ENCODE results near the gene SYDE2.
A peak's percentile ranks its signal among the peaks of the same experiment; 100 is the strongest.
"Not testable (repeated sequence)": the region's sequence is repeated elsewhere in the genome, so short reads cannot be mapped to it uniquely, and the experiment has no call there.

SYDE2 gene

GRCh38 chr1:85208488-85208887 lies 7.7 kb upstream of the SYDE2 start:
- DNase-seq (ENCODE audit: low spot score): no peak

GRCh38 chr1:85203573-85204171 lies 2.9 kb upstream of the SYDE2 start:
- DNase-seq (ENCODE audit: low spot score): no peak

DNA sequence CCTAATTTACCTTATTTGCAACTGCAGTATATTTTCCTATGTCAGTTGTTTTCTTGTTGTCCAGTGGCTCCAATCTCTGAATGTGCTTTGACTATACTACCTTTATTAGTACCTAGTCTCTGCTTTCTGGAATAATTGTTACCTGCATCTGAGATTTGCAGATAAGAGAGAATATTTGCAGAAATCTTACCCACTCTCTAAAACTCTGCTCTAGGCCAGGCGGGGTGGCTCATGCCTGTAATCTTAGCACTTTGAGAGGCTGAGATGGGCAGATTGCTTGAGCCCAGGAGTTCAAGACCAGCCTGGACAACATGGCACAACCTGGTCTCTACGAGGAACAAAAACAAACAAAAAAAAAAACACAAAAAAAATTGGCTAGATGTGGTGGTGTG lies 2.0 kb upstream of the SYDE2 start:
- peak; percentile 6 for DNase-seq (ENCODE audit: low spot score)

- DNase-seq (ENCODE audit: low spot score): no peak
Measured at GRCh38 chr1:85202092-85202863, 1.5 kb upstream of the SYDE2 start.

GRCh38 chr1:85201340-85202091 lies 700 bp upstream of the SYDE2 start:
- DNase-seq (ENCODE audit: low spot score): peak; percentile 80

DNA sequence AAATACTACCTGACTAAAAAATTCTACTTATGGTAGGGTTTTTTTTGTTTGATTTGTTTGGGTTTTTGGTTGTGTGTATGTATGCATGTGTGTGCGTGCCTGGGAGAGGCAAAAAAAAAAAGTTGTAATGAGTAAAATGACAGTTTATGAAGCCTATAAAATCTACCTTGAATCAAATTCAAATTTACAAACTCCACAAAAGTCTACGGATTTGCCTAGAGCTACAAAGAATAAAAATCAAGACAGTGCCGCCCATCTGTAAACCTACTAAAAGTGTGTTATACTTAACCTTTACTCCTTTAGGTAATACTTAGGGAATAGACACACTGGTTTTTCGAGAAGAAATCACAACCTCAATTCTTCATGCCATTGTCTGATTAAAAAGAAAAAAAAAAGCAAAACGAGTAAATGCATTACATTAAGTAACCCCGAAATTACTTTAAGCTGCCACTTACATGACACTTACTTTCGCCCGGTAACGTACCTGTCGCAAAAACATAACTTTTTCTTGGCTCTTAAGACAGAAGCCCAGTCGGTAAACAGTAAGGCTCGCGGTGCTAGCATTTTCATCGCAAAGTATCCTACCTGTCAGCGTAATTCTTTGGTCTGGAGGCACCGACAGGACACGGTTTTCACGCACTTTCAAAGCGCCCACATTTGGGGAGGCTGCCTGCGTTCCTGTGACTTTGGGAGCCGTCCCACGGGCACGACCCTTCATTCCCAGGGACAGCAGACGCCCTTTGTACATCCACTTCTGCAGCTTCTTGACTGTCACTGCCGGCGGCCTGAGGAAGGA lies 951 bp downstream of the SYDE2 start:
- DNase-seq (ENCODE audit: low spot score): peak; percentile 64

- DNase-seq (ENCODE audit: low spot score): peak; percentile 11
Measured at GRCh38 chr1:85198864-85199263, 2.0 kb downstream of the SYDE2 start.

DNA sequence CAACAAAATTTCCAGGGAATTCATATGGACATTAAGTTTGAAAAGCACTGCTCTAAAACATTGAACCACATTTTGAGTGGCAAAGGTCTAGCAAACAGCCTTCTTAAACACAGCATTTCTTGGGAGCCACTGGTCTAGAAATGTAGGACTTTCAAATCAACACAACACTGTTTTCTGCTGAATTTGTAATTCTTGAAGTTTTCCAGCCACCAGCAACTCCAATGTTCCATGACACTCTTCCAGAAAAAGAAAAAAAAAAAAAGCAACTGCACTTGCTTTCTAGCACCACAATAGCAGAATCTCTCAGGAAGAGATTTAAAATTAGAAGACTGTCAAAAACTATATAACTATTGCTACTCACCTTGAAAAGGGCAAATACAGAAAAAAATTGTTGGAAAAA lies 4.5 kb downstream of the SYDE2 start:
- no peak for DNase-seq (ENCODE audit: low spot score)

GRCh38 chr1:85195703-85196102 lies 5.1 kb downstream of the SYDE2 start:
- DNase-seq (ENCODE audit: low spot score): peak; percentile 33

GRCh38 chr1:85192129-85192528 lies 8.7 kb downstream of the SYDE2 start:
- not testable (repeated sequence) for DNase-seq (ENCODE audit: low spot score)

GRCh38 chr1:85189120-85189519 lies 11.7 kb downstream of the SYDE2 start:
- DNase-seq (ENCODE audit: low spot score): no peak

DNA sequence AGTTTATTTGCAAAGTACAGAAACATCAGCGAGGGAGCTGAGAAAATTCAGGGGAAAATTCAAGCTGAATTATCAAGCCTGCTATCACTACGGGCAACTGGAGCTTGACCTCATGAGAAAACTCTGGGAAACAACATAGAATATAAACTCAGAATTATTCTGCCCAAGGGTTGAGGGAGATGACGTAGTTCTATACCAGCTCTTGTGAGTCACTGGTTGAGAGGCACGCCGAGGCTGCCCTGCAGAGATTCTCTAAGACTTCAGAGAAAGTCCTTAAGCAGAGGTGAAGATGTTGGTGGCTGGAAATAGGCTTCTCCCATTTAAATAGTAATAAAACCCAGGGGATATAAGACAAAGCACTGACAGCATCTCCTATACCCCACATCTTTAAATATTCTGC lies 12.3 kb downstream of the SYDE2 start:
- no peak for DNase-seq (ENCODE audit: low spot score)

GRCh38 chr1:85187021-85187420 lies 13.8 kb downstream of the SYDE2 start:
- not testable (repeated sequence) for DNase-seq (ENCODE audit: low spot score)

DNA sequence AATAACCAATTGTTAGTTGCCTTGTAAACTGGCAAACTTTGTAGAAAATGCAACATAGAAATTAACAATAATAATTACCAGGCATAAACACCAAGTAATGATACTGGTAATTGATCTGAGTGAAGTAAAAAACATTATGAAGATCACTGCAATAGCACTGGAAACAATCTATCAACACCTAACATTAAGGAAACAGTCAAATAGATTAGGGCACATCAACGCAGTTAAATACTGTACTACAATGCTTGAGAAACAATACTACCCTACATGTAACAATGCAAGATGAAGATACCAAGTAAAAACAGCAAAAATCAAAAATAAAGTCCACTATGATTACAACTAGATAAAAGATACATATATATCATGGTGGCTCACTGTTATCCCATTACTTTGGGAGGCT lies 16.6 kb downstream of the SYDE2 start:
- no peak for DNase-seq (ENCODE audit: low spot score)

DNA sequence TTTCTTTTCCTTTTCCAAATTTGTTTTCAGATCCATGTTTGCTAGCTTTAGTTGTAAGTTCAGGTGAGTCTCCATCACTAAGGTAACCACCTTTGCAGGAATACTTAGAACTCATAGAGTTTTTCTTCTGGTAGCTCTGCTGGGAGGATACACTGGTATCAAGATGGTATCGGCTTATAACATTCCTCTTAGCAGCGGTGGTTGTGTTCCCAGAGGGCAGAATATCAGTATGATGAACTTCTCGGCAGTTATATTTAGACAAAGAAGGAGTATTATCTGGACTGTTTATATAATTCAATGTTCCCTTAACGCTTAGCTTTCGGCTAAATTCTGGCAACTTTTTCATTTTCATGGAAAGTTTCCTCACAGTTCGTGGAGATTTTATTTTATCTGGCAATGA lies 18.1 kb downstream of the SYDE2 start:
- DNase-seq (ENCODE audit: low spot score): no peak

- no peak for DNase-seq (ENCODE audit: low spot score)
Measured at GRCh38 chr1:85180869-85181268, 19.9 kb downstream of the SYDE2 start.

GRCh38 chr1:85179522-85179921 lies 21.3 kb downstream of the SYDE2 start:
- DNase-seq (ENCODE audit: low spot score): peak; percentile 17

- DNase-seq (ENCODE audit: low spot score): no peak
Measured at GRCh38 chr1:85178396-85178795, 22.4 kb downstream of the SYDE2 start.

DNA sequence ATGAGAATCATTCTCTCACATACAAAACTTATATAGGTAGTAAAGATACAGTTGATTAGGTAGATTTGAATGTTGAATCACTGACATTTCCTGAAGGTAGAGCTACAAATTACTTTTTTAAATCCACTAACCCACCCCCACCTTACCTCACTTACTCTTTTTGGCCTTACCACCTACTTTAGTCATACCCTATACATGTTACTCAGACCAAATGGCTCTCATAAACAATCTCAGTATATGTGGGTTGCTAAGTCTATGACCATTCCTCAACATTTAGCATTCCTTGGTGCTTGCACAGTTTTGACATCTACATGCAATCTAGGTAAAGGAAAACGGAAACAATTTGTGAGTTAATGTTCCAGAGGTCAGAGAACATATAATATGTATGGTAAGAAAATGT lies 26.3 kb downstream of the SYDE2 start:
- DNase-seq (ENCODE audit: low spot score): no peak

GRCh38 chr1:85172684-85173337 lies 28.0 kb downstream of the SYDE2 start:
- DNase-seq (ENCODE audit: low spot score): no peak

DNA sequence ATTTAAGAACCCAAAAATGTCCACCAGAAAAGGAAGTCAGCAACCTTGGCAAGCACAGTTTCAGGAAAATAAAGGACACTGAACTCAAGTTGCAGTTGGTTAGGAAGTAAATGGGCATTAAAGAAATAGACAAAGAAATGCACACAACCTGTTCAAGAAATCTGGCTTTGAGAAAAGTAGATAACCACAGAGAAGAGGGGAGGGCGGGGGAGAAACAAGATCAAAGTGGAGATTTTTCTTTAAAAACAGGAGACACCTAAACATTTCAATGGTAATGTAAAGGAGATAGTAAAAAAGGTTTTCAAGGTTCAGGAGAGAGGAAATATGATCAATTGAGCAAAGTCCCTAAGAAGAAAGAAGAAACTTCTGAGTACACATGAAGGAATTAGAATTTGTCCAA lies 29.1 kb downstream of the SYDE2 start:
- DNase-seq (ENCODE audit: low spot score): no peak

GRCh38 chr1:85168884-85169283 lies 31.9 kb downstream of the SYDE2 start:
- no peak for DNase-seq (ENCODE audit: low spot score)

All from NAMALWA (cell line).